Left renal cortex interstitium (tissue), 4 donors: Measurements from ENCODE around the gene TMEM117. TPM values are rescaled to one million over a fixed set of nuclear protein-coding genes. Genes with fewer than 3 reads are reported as not detected.

Experiments
- DNase-seq, 4 donors: peaks; one replicate each; pipeline ENCODE4 v3.0.0-alpha.2; 2013; ENCODE audit warnings: low read depth in 4 of 4, low spot score in 2 of 4, missing footprints in 1 of 4
- polyA plus RNA-seq, 4 donors: library from polyadenylated mRNA; unstranded; fragments of 120-200 nt; gene quantifications; one replicate each; pipeline ENCODE4 v1.2.1, GENCODE V29; 2013; ENCODE audit not compliant: insufficient read length in 4 of 4

The TMEM117 gene
- polyA plus RNA-seq, result 10 to 100 TPM; 12.4 to 16.4 (median 13.5) TPM

GRCh38 chr12:43835656-43836474 lies at the start of gene TMEM117:
TSS of gene TMEM117 (plus strand) at chr12:43836081.
- DNase-seq, result peak; percentile 25 to 67 (median 44)

GRCh38 chr12:43786899-43787693 lies 48.8 kb upstream of the TMEM117 start:
- DNase-seq, result no peak

GRCh38 chr12:43789941-43790340 lies 45.9 kb upstream of the TMEM117 start:
- no peak for DNase-seq

GRCh38 chr12:43795716-43796280 lies 40.1 kb upstream of the TMEM117 start:
- no peak for DNase-seq

- DNase-seq, result no peak
These were observed 38.2 kb upstream of the TMEM117 start for GRCh38 chr12:43797561-43798217.

GRCh38 chr12:43805149-43805859 lies 30.6 kb upstream of the TMEM117 start:
- DNase-seq, result peak in 3 of 4 donors; percentile 11 to 43 (median 34)

GRCh38 chr12:43805860-43806736 lies 29.8 kb upstream of the TMEM117 start, which contains the start of gene TWF1:
TSS of gene TWF1 (minus strand) at chr12:43806317. CDS start at chr12:43806245, 72 bp downstream.
- peak; percentile 60 to 78 (median 73) for DNase-seq

- peak in 1 of 4 donors; percentile 2 for DNase-seq
These were observed 29.2 kb upstream of the TMEM117 start for GRCh38 chr12:43806737-43807072.

- no peak for DNase-seq
These were observed 28.5 kb upstream of the TMEM117 start for GRCh38 chr12:43807386-43807785.

GRCh38 chr12:43812057-43812456 lies 23.8 kb upstream of the TMEM117 start:
- no peak for DNase-seq

- DNase-seq, result no peak
These were observed 23.0 kb upstream of the TMEM117 start for GRCh38 chr12:43812926-43813325.

- DNase-seq, result no peak
These were observed 20.5 kb upstream of the TMEM117 start for GRCh38 chr12:43815416-43815815.

GRCh38 chr12:43816168-43816567 lies 19.7 kb upstream of the TMEM117 start:
- DNase-seq, result no peak

GRCh38 chr12:43824207-43824775 lies 11.6 kb upstream of the TMEM117 start:
- no peak for DNase-seq

GRCh38 chr12:43826681-43827080 lies 9.2 kb upstream of the TMEM117 start:
- DNase-seq, result no peak

- DNase-seq, result no peak
These were observed 8.8 kb upstream of the TMEM117 start for GRCh38 chr12:43827093-43827492.

- DNase-seq, result no peak
These were observed 3.3 kb upstream of the TMEM117 start for GRCh38 chr12:43832463-43833168.

- peak in 1 of 4 donors; percentile 31 for DNase-seq
These were observed 621 bp upstream of the TMEM117 start for GRCh38 chr12:43835264-43835655.
